Measurements from ENCODE around the gene PSTK. TPM values are rescaled to one million over a fixed set of nuclear protein-coding genes. Genes with fewer than 3 reads are reported as not detected.

Gene PSTK
- total and polyA plus RNA-seq, 2 of the 13 experiments (the other 11 are each of a cell fraction or from before 2014, with no cell fraction given) = 8.2 to 9.3 TPM

- Histone ChIP-seq H3K27me3 (ENCODE audit: control insufficient read depth in 1 of 2, insufficient read depth in 2 of 2, low read length in 2 of 2) (no peaks in the 10 kb centered on the region), H3K4me3 (replicated peaks in 1 of 3; ENCODE audit: insufficient read depth in 1 of 3, low read depth in 2 of 3, low read length in 3 of 3) (no peak overlapping the region), H3K4me2 (ENCODE audit: low read depth, low read length) (no peak overlapping the region), H3K79me2 (ENCODE audit: insufficient read depth, low read length) (no peaks in the 10 kb centered on the region), H3K27ac (ENCODE audit: extremely low read length, insufficient read depth, low read length) (no peak overlapping the region), H3K9ac (ENCODE audit: insufficient read depth, low read depth, low read length) (no peak overlapping the region), H4K20me1 (ENCODE audit: insufficient read depth, low read length) (no peaks in the 10 kb centered on the region), H3K9me3 (ENCODE audit: low read length) (no peaks in the 10 kb centered on the region), H2AFZ (ENCODE audit: low read length) (no peak overlapping the region), H3K36me3 (replicated peaks in 1 of 2; ENCODE audit: control insufficient read depth in 1 of 2, insufficient read depth in 2 of 2, low read length in 2 of 2) (peaks cover 0 to 4% of the 10 kb centered on the region in 2 experiments; a peak in 1 of 5 replicates), H3K4me1 (ENCODE audit: insufficient read depth, low read length) (no peaks in the 10 kb centered on the region)
- BruUV-seq (replicated peaks) = no TSS peak
- POLR2A ChIA-PET = no interaction called here
- intact Hi-C loops (cut with micrococcal nuclease; ENCODE audit: unreplicated experiment) (no loop called here), in situ Hi-C loops (cut with HindIII; ENCODE audit: extremely low pct_ligation_motif_present, low pct_unique_long_range_greater_than_20kb) (no loop called here)
- 84% methylated on average over 6 of the region's 6 CpGs for WGBS (ENCODE audit: low lambda C conversion rate)
- ATAC-seq (no peak), FAIRE-seq (no peak), DNase-seq (ENCODE audit: low spot score) (no peak)
- TF ChIP-seq SP4 (CRISPR knock-in tag; IDR thresholded peaks at IDR 0.05) = no peak
- no peak for TF ChIP-seq FOXO4 (CRISPR knock-in tag; conservative IDR thresholded peaks at IDR 0.05)
- no peak for TF ChIP-seq MTF1 (CRISPR knock-in tag; IDR thresholded peaks at IDR 0.05)
- no peak for TF ChIP-seq ARNT (IDR thresholded peaks at IDR 0.05)
- no peak for TF ChIP-seq XRCC5 (optimal IDR thresholded peaks at IDR 0.05; ENCODE audit: low read length)
- no peak for TF ChIP-seq SCMH1 (CRISPR knock-in tag; IDR thresholded peaks at IDR 0.05; ENCODE audit: borderline replicate concordance)
- TF ChIP-seq ZNF543 (CRISPR knock-in tag; IDR thresholded peaks at IDR 0.05) = no peak
- TF ChIP-seq TIGD3 (CRISPR knock-in tag; IDR thresholded peaks at IDR 0.05; ENCODE audit: borderline replicate concordance) = no peak
- no peak for TF ChIP-seq NFIC (IDR thresholded peaks at IDR 0.05; ENCODE audit: low read length)
- TF ChIP-seq GATA4 (IDR thresholded peaks at IDR 0.05; ENCODE audit: borderline replicate concordance, low read depth) = no peak
- no peak for TF ChIP-seq ERF (CRISPR knock-in tag; IDR thresholded peaks at IDR 0.05)
- CTCF ChIA-PET (ENCODE audit: low intra/inter-chr PET ratio, low total read pairs) = no interaction called here
These were observed 48.9 kb upstream of the PSTK start for GRCh38 chr10:122931088-122931906.
